Embryonic facial prominence (tissue), 1 donor: ENCODE measurements around the gene APOH.

Experiments
- DNase-seq: peaks from one replicate; pipeline ENCODE4 v3.0.0-alpha.2; 2016; ENCODE audit errors: extremely low spot score

APOH gene

GRCh38 chr17:66192378-66192687 lies 36.9 kb downstream of the APOH start:
- DNase-seq: no peak

GRCh38 chr17:66191593-66192377 lies 37.4 kb downstream of the APOH start, which contains the start of gene CEP112:
TSS of gene CEP112 (minus strand) at chr17:66192133.
- DNase-seq: peak; percentile 79

GRCh38 chr17:66190738-66191592 lies 38.2 kb downstream of the APOH start:
- DNase-seq: peak; percentile 27

- no peak for DNase-seq
Observed at GRCh38 chr17:66187718-66188117, 41.5 kb downstream of the APOH start.

GRCh38 chr17:66185862-66186261 lies 43.4 kb downstream of the APOH start:
- no peak for DNase-seq

- DNase-seq: no peak
Observed at GRCh38 chr17:66184392-66184791, 44.8 kb downstream of the APOH start.

- DNase-seq: no peak
Observed at GRCh38 chr17:66183529-66183928, 45.7 kb downstream of the APOH start.

- no peak for DNase-seq
Observed at GRCh38 chr17:66178642-66179041, 50.6 kb downstream of the APOH start.

- DNase-seq: no peak
Observed at GRCh38 chr17:66177048-66177447, 52.2 kb downstream of the APOH start.

GRCh38 chr17:66175892-66176291 lies 53.3 kb downstream of the APOH start:
- DNase-seq: no peak

- DNase-seq: no peak
Observed at GRCh38 chr17:66172691-66173223, 56.5 kb downstream of the APOH start.

- no peak for DNase-seq
Observed at GRCh38 chr17:66172144-66172543, 57.1 kb downstream of the APOH start.

- DNase-seq: no peak
Observed at GRCh38 chr17:66171692-66172091, 57.5 kb downstream of the APOH start.

GRCh38 chr17:66171172-66171571 lies 58.0 kb downstream of the APOH start:
- no peak for DNase-seq

- no peak for DNase-seq
Observed at GRCh38 chr17:66169839-66170238, 59.4 kb downstream of the APOH start.

- no peak for DNase-seq
Observed at GRCh38 chr17:66167189-66167815, 61.9 kb downstream of the APOH start.

GRCh38 chr17:66165537-66166123 lies 63.6 kb downstream of the APOH start:
- peak; percentile 54 for DNase-seq
